H1 (cell line): ENCODE measurements around the gene CUEDC1. TPM values are rescaled to one million over a fixed set of nuclear protein-coding genes. Genes with fewer than 3 reads are reported as not detected.

Source experiments
- CTCF ChIA-PET: fragments of 300-600 bp; sonication (Branson Sonifier 250); formaldehyde crosslinking; loops from one replicate; lab custom pipeline; 2021; ENCODE audit not compliant: partially characterized antibody; lab: Charles Lee
- POLR2A ChIA-PET: fragments of 300-600 bp; sonication (Branson Sonifier 250); formaldehyde crosslinking; loops from one replicate; lab custom pipeline; 2021; ENCODE audit warnings: inconsistent platforms; ENCODE audit not compliant: partially characterized antibody; lab: Charles Lee
- DNase-seq, 2 experiments: peaks; one replicate each; pipeline versions ENCODE4 v3.0.0 to v3.0.0-alpha.2; 2010 to 2022; ENCODE audit warnings: low spot score in 2 of 2, low read depth in 1 of 2, mixed read lengths in 1 of 2
- FAIRE-seq: peaks from 2 replicates; lab custom pipeline; 2011; peaks lifted over from hg19 to GRCh38; lab: Jason Lieb, UNC
- H2AFZ ChIP-seq: 2 replicates; pipeline ENCODE4 v1.8.1; 2012; ENCODE audit warnings: low read length, inconsistent platforms
- H2AK5ac ChIP-seq: 2 replicates; pipeline ENCODE4 v1.6.1; 2013; ENCODE audit warnings: low read depth, low read length
- H2BK120ac ChIP-seq: replicated peaks from 2 replicates; pipeline ENCODE3; 2013; ENCODE audit warnings: low read depth, low read length, inconsistent platforms
- H2BK12ac ChIP-seq: 2 replicates; pipeline ENCODE4 v1.6.1; 2013; ENCODE audit warnings: low read depth, low read length
- H2BK15ac ChIP-seq: 2 replicates; pipeline ENCODE4 v1.6.1; 2013; ENCODE audit warnings: low read length
- H2BK20ac ChIP-seq: 2 replicates; pipeline ENCODE4 v1.6.1; 2013; ENCODE audit warnings: low read length
- H2BK5ac ChIP-seq: 2 replicates; pipeline ENCODE4 v1.6.1; 2013; ENCODE audit warnings: low read depth, low read length
- H3K14ac ChIP-seq: 2 replicates; pipeline ENCODE4 v1.6.1; 2013; ENCODE audit warnings: inconsistent platforms; ENCODE audit not compliant: insufficient read length
- H3K18ac ChIP-seq: 2 replicates; pipeline ENCODE4 v1.6.1; 2013; ENCODE audit warnings: low read length; ENCODE audit errors: extremely low read depth
- H3K23ac ChIP-seq: 2 replicates; pipeline ENCODE4 v1.6.1; 2013; ENCODE audit warnings: inconsistent platforms; ENCODE audit not compliant: insufficient read length
- H3K23me2 ChIP-seq: 2 replicates; pipeline ENCODE4 v1.6.1; 2013; ENCODE audit warnings: low read depth, low read length
- H3K27ac ChIP-seq: 2 replicates; pipeline ENCODE4 v1.6.1; 2011; ENCODE audit warnings: low read depth, low read length, inconsistent platforms
- H3K27me3 ChIP-seq, 4 experiments: replicated peaks in 1 of 4; 1 replicate in 1 of 4; 2 replicates in 3 of 4; pipeline versions ENCODE4 v1.6.1 to v1.8.1; 2011 to 2013; ENCODE audit warnings: low read length in 3 of 4, mild to moderate bottlenecking in 3 of 4, inconsistent platforms in 2 of 4, mixed read lengths in 2 of 4, moderate library complexity in 1 of 4; ENCODE audit not compliant: control insufficient read depth in 3 of 4, insufficient read depth in 3 of 4; ENCODE audit errors: extremely low read depth in 1 of 4
- H3K36me3 ChIP-seq, 4 experiments: 2 replicates each; pipeline versions ENCODE4 v1.6.1 to v1.8.1; 2011 to 2013; ENCODE audit warnings: mild to moderate bottlenecking in 4 of 4, low read length in 3 of 4, moderate library complexity in 2 of 4, control low read depth in 1 of 4, inconsistent platforms in 1 of 4; ENCODE audit not compliant: insufficient read depth in 4 of 4, control insufficient read depth in 2 of 4
- H3K4ac ChIP-seq: replicated peaks from 2 replicates; pipeline ENCODE3; 2013; ENCODE audit warnings: low read length, low read depth, mixed read lengths, inconsistent platforms; ENCODE audit not compliant: insufficient read length
- H3K4me1 ChIP-seq, 4 experiments: replicated peaks in 1 of 4; 1 replicate in 1 of 4; 2 replicates in 3 of 4; pipeline versions ENCODE4 v1.6.1 to v1.8.1; 2011 to 2013; ENCODE audit warnings: low read length in 3 of 4, inconsistent platforms in 2 of 4, mixed read lengths in 1 of 4; ENCODE audit not compliant: insufficient read depth in 4 of 4, control insufficient read depth in 3 of 4
- H3K4me2 ChIP-seq, 2 experiments: 2 replicates each; pipeline versions ENCODE4 v1.6.1 to v1.8.1; 2011 to 2013; ENCODE audit warnings: low read depth in 2 of 2, low read length in 2 of 2, control low read depth in 1 of 2, inconsistent platforms in 1 of 2, mild to moderate bottlenecking in 1 of 2; ENCODE audit not compliant: insufficient read depth in 1 of 2
- H3K4me3 ChIP-seq, 4 experiments: fragments of 200-600, 300-600 bp in 1 of 4; sonication (generic), shearing (Covaris generic), sonication (Bioruptor Twin) in 1 of 4; 2 replicates each; pipeline versions ENCODE4 v1.5.1 to v1.8.1; 2011 to 2016; ENCODE audit warnings: low read length in 4 of 4, low read depth in 3 of 4, control low read depth in 2 of 4, inconsistent platforms in 2 of 4, mild to moderate bottlenecking in 2 of 4, mixed read lengths in 1 of 4, moderate library complexity in 1 of 4; ENCODE audit not compliant: insufficient read depth in 2 of 4; ENCODE audit errors: extremely low read depth in 1 of 4
- H3K56ac ChIP-seq: replicated peaks from 2 replicates; pipeline ENCODE3; 2013; ENCODE audit warnings: low read depth, mild to moderate bottlenecking, mixed read lengths, low read length, inconsistent platforms; ENCODE audit not compliant: insufficient read length
- H3K79me1 ChIP-seq: 2 replicates; pipeline ENCODE4 v1.6.1; 2013; ENCODE audit warnings: low read depth, low read length, control low read depth
- H3K79me2 ChIP-seq, 2 experiments: 2 replicates each; pipeline versions ENCODE4 v1.6.1 to v1.8.1; 2012 to 2013; ENCODE audit warnings: low read length in 2 of 2, mild to moderate bottlenecking in 2 of 2, inconsistent platforms in 1 of 2; ENCODE audit not compliant: insufficient read depth in 2 of 2, control insufficient read depth in 1 of 2
- H3K9ac ChIP-seq, 4 experiments: replicated peaks in 1 of 4; 1 replicate in 1 of 4; 2 replicates in 3 of 4; pipeline versions ENCODE4 v1.6.1 to v1.8.1; 2011 to 2013; ENCODE audit warnings: low read depth in 3 of 4, low read length in 3 of 4, control low read depth in 2 of 4, mild to moderate bottlenecking in 2 of 4, moderate library complexity in 2 of 4, inconsistent platforms in 1 of 4; ENCODE audit errors: extremely low read depth in 1 of 4
- H3K9me3 ChIP-seq, 2 experiments: 2 replicates each; pipeline versions ENCODE4 v1.6.1 to v1.8.1; 2012 to 2013; ENCODE audit warnings: mild to moderate bottlenecking in 2 of 2, moderate library complexity in 2 of 2, control low read depth in 1 of 2, inconsistent platforms in 1 of 2, low read depth in 1 of 2, low read length in 1 of 2, mixed read lengths in 1 of 2; ENCODE audit not compliant: insufficient read depth in 2 of 2
- H4K20me1 ChIP-seq, 2 experiments: replicated peaks in 1 of 2; 2 replicates each; pipeline versions ENCODE3 to v1.8.1; 2011 to 2013; ENCODE audit warnings: inconsistent platforms in 2 of 2, low read length in 2 of 2, mild to moderate bottlenecking in 1 of 2; ENCODE audit not compliant: insufficient read depth in 2 of 2, control insufficient read depth in 1 of 2
- H4K5ac ChIP-seq: 2 replicates; pipeline ENCODE4 v1.6.1; 2013; ENCODE audit warnings: low read length, low read depth, mixed read lengths, inconsistent platforms; ENCODE audit not compliant: insufficient read length
- H4K8ac ChIP-seq: 2 replicates; pipeline ENCODE4 v1.8.0; 2013; ENCODE audit warnings: mild to moderate bottlenecking, moderate library complexity, low read length, inconsistent platforms; ENCODE audit not compliant: insufficient read depth; ENCODE audit errors: extremely low read depth
- H4K91ac ChIP-seq: replicated peaks from 2 replicates; pipeline ENCODE3; 2013; ENCODE audit warnings: low read length, mixed read lengths, inconsistent platforms; ENCODE audit not compliant: insufficient read length
- ASH2L ChIP-seq: fragments of 200-600, 300-600 bp; sonication (generic); IDR thresholded peaks from one replicate; pipeline ENCODE4 v1.7.1; 2017; ENCODE audit warnings: low read length
- BACH1 ChIP-seq: IDR thresholded peaks from 2 replicates; pipeline ENCODE4 v1.6.1; 2012; ENCODE audit warnings: low read length, improper control_type of control experiment
- BCL11A ChIP-seq, 2 experiments: IDR thresholded peaks; one replicate each; pipeline ENCODE4 v1.6.1; 2011; ENCODE audit warnings: low read depth in 2 of 2, low read length in 2 of 2, mild to moderate bottlenecking in 2 of 2
- CBX5 ChIP-seq: fragments of 300-800, 300-1000 bp; sonication (generic); IDR thresholded peaks from 2 replicates; pipeline ENCODE4 v1.7.1; 2016; ENCODE audit warnings: antibody characterized with exemption, low read length, low read depth
- CTCF ChIP-seq, 3 experiments: IDR thresholded peaks; 1 replicate in 2 of 3; 2 replicates in 1 of 3; pipeline versions ENCODE4 v1.5.1 to v1.6.1; 2011; ENCODE audit warnings: low read length in 3 of 3, mild to moderate bottlenecking in 3 of 3, inconsistent platforms in 2 of 3, low read depth in 1 of 3, moderate library complexity in 1 of 3; ENCODE audit not compliant: insufficient read depth in 1 of 3; ENCODE audit errors: control extremely low read depth in 1 of 3
- JUN ChIP-seq: IDR thresholded peaks from 2 replicates; pipeline ENCODE4 v1.6.1; 2011; ENCODE audit warnings: low read depth, mild to moderate bottlenecking, improper control_type of control experiment, low read length
- KDM1A ChIP-seq: fragments of 200-600, 300-600 bp; sonication (generic); IDR thresholded peaks from 2 replicates; pipeline ENCODE4 v1.7.1; 2016; ENCODE audit warnings: mild to moderate bottlenecking, low read length, borderline replicate concordance
- KDM4A ChIP-seq: IDR thresholded peaks from one replicate; pipeline ENCODE4 v1.7.1; 2012; ENCODE audit warnings: low read depth, mild to moderate bottlenecking, moderate library complexity, low read length, inconsistent platforms; ENCODE audit not compliant: severe bottlenecking
- POU5F1 ChIP-seq: IDR thresholded peaks from 2 replicates; pipeline ENCODE4 v1.6.1; 2011; ENCODE audit warnings: low read depth, mild to moderate bottlenecking, low read length, moderate library complexity
- RXRA ChIP-seq: IDR thresholded peaks from 2 replicates; pipeline ENCODE4 v1.6.1; 2011; ENCODE audit warnings: low read depth, mild to moderate bottlenecking, low read length, moderate library complexity; ENCODE audit not compliant: insufficient read depth
- TAF7 ChIP-seq: optimal IDR thresholded peaks from 2 replicates; pipeline ENCODE3; 2011; ENCODE audit warnings: low read depth, mild to moderate bottlenecking, inconsistent platforms, low read length, moderate library complexity, borderline replicate concordance
- TBP ChIP-seq: IDR thresholded peaks from 2 replicates; pipeline ENCODE4 v1.6.1; 2011; ENCODE audit warnings: low read depth, low read length, improper control_type of control experiment
- WGBS, 2 experiments: shearing (Covaris generic) in 1 of 2; methylation state at CpG; one replicate each; pipeline versions ENCODE4 v1.1.6 to v1.1.7; 2013 to 2015; ENCODE audit warnings: low lambda C conversion rate in 2 of 2, mixed read lengths in 2 of 2, inconsistent platforms in 1 of 2, low coverage in 1 of 2, missing lambda C conversion rate in 1 of 2; ENCODE audit not compliant: insufficient replicate concordance in 2 of 2, insufficient coverage in 1 of 2, insufficient read length in 1 of 2; ENCODE audit errors: extremely low coverage in 1 of 2, missing lambda C conversion rate in 1 of 2; 5-methylcytosine and 5-hydroxymethylcytosine counted together
- polyA plus RNA-seq, 7 experiments: library from polyadenylated mRNA; depleted of rRNA in 3 of 7; stranded (reverse) in 5 of 7; unstranded in 2 of 7; fragments of >200 nt in 5 of 7; fragments of 200-250 nt in 2 of 7; gene quantifications; 1 replicate in 5 of 7; 2 replicates in 1 of 7; 4 replicates in 1 of 7; pipeline versions ENCODE4 v1.2.1 to v1.2.3, GENCODE V29; 2011 to 2013; ENCODE audit warnings: missing spikeins in 2 of 7, mixed read lengths in 2 of 7
- total RNA-seq: library from RNA; stranded (reverse); fragmentation: NEBNext Ultra II Directional; extraction: Animal tissue kit (Norgen Biotek cat#: 25700); gene quantifications from 2 replicates; pipeline ENCODE4 v1.2.1, GENCODE V29; 2021

Gene CUEDC1
- total and polyA plus RNA-seq, 2 of the 8 experiments (the other 6 are each of a cell fraction or from before 2014, with no cell fraction given) = 4.0 to 10.7 TPM

GRCh38 chr17:57980522-57980921 lies 25.3 kb upstream of the CUEDC1 start:
- no peak overlapping the region for H3K9ac ChIP-seq
- H4K5ac ChIP-seq = no peak overlapping the region
- H3K14ac ChIP-seq = no peak overlapping the region
- H2BK12ac ChIP-seq = no peak overlapping the region
- H3K18ac ChIP-seq = no peak overlapping the region
- FAIRE-seq = no peak
- H4K8ac ChIP-seq = no peak overlapping the region; the same call in 1 of the 2 replicates
- no peak overlapping the region for H2BK15ac ChIP-seq
- no peak overlapping the region for H4K91ac ChIP-seq
- no peak overlapping the region for H3K23ac ChIP-seq
- H2BK20ac ChIP-seq = no peak overlapping the region
- POLR2A ChIA-PET = interaction anchor here (1.0 to 3.5 kb wide), 10 partner anchors 8 to 104 kb away, joined by 3 to 27 read pairs (median 5); partner anchors contain the start of genes CUEDC1 and SRSF1
- H2BK5ac ChIP-seq = no peak overlapping the region
- H2AK5ac ChIP-seq = no peak overlapping the region
- H3K27me3 ChIP-seq = no peaks in the 10 kb centered on the region
- H3K4me2 ChIP-seq = no peak overlapping the region
- CTCF ChIA-PET = interaction anchor here (0.8 to 3.1 kb wide), 14 partner anchors 14 to 147 kb away, joined by 3 to 10 read pairs (median 5); no protein-coding TSS in a partner anchor
- H3K23me2 ChIP-seq = no peaks in the 10 kb centered on the region
- DNase-seq = no peak
- H3K56ac ChIP-seq = no peak overlapping the region
- H3K4me3 ChIP-seq = no peak overlapping the region
- no peak overlapping the region for H2BK120ac ChIP-seq
- 98% methylated on average over 4 of the region's 4 CpGs; no CpG with 5 or more reads in 1 of the 2 experiments for WGBS, 2 experiments
- no peaks in the 10 kb centered on the region for H3K4me1 ChIP-seq
- no peaks in the 10 kb centered on the region for H3K9me3 ChIP-seq
- peaks cover 12 to 65% (median 47%) of the 10 kb centered on the region in 4 experiments for H3K36me3 ChIP-seq
- H2AFZ ChIP-seq = no peak overlapping the region
- peaks cover 2 to 15% of the 10 kb centered on the region in 2 experiments for H4K20me1 ChIP-seq
- H3K27ac ChIP-seq = no peak overlapping the region
- H3K4ac ChIP-seq = no peak overlapping the region
- peaks cover 5% of the 10 kb centered on the region; the same call in 1 of the 2 replicates for H3K79me1 ChIP-seq
- peaks cover 6 to 46% of the 10 kb centered on the region in 2 experiments for H3K79me2 ChIP-seq
- TF ChIP-seq BACH1 = no peak
- no peak for TF ChIP-seq TAF7
- TF ChIP-seq ASH2L = no peak
- no peak for TF ChIP-seq JUN
- TF ChIP-seq BCL11A (IDR thresholded peaks at IDR 0.05; ENCODE audit: low read depth in 2 of 2, low read length in 2 of 2) = no peak
- no peak for TF ChIP-seq RXRA
- no peak for TF ChIP-seq POU5F1
- no peak for TF ChIP-seq KDM1A
- TF ChIP-seq CBX5 = no peak
- TF ChIP-seq CTCF (IDR thresholded peaks at IDR 0.05; ENCODE audit: control extremely low read depth in 1 of 3, insufficient read depth in 1 of 3, low read depth in 1 of 3, low read length in 3 of 3) = no peak
- no peak for TF ChIP-seq KDM4A
- no peak for TF ChIP-seq TBP
